ENCODE measurements around the gene TIGD7. TPM values are rescaled to one million over a fixed set of nuclear protein-coding genes. Genes with fewer than 3 reads are reported as not detected.

The TIGD7 gene
- total RNA-seq, 1 experiment from 2014 or later: 0.49 TPM

DNA sequence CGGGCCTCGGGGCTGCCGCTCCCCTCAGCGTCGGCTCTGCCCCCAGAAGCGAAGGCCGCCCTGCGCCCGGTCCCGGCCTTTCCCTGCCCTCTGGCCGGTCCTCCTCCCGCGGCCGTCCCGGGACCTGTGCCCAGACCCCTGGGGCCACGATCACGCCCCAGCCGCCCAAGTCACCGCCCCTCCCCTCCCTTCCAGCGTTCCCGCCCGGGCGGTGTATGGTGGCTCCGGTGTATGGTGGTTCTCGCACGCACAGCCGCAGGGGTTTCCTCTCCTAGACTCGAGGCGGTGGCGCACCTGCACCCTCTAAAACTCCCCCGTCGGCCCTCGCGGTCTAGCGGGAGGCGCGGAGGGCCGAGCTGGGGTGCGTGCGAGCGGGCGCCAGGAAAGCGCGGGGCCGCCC is 10.0 kb downstream of the TIGD7 start:
- CTCF ChIA-PET: no interaction called here

More for the DNA sequence above, 10.0 kb downstream of the TIGD7 start:
- Histone ChIP-seq H3K9ac (ENCODE audit: low read length) (no peak overlapping the region), H2AFZ (ENCODE audit: low read depth, low read length, poor library complexity, severe bottlenecking) (no peak overlapping the region), H3K9me2 (ENCODE audit: insufficient read depth) (no peaks in the 10 kb centered on the region), H3K4me3 (replicated peaks in 1 of 2; ENCODE audit: low read depth in 1 of 2, low read length in 2 of 2) (no peak overlapping the region), H3K9me3 (ENCODE audit: control insufficient read depth in 1 of 2, insufficient read depth in 1 of 2, low read depth in 1 of 2, low read length in 2 of 2) (peaks cover 12 to 24% of the 10 kb centered on the region in 2 experiments; a peak in 3 of 4 replicates), H4K20me1 (ENCODE audit: insufficient read depth) (no peaks in the 10 kb centered on the region), H3K27ac (ENCODE audit: low read depth, low read length) (no peak overlapping the region), H3K79me2 (ENCODE audit: insufficient read depth, low read length) (peaks cover 10% of the 10 kb centered on the region), H3K36me3 (ENCODE audit: control insufficient read depth in 1 of 2, insufficient read depth in 2 of 2, low read length in 2 of 2) (peaks cover 6 to 28% of the 10 kb centered on the region in 2 experiments), H3K4me2 (ENCODE audit: low read length) (no peak overlapping the region), H3K27me3 (ENCODE audit: insufficient read depth, low read length) (no peaks in the 10 kb centered on the region), H3K4me1 (ENCODE audit: control insufficient read depth in 1 of 2, insufficient read depth in 2 of 2, low read length in 2 of 2) (no peaks in the 10 kb centered on the region)
- no peak for DNase-seq (ENCODE audit: low read depth, low spot score)
- no peak for TF ChIP-seq EZH2phosphoT487 (IDR thresholded peaks at IDR 0.05; ENCODE audit: borderline replicate concordance)
- TF ChIP-seq, protein P1, sequence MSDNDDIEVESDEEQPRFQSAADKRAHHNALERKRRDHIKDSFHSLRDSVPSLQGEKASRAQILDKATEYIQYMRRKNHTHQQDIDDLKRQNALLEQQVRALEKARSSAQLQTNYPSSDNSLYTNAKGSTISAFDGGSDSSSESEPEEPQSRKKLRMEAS (IDR thresholded peaks at IDR 0.05): no peak
- TF ChIP-seq, protein P2, sequence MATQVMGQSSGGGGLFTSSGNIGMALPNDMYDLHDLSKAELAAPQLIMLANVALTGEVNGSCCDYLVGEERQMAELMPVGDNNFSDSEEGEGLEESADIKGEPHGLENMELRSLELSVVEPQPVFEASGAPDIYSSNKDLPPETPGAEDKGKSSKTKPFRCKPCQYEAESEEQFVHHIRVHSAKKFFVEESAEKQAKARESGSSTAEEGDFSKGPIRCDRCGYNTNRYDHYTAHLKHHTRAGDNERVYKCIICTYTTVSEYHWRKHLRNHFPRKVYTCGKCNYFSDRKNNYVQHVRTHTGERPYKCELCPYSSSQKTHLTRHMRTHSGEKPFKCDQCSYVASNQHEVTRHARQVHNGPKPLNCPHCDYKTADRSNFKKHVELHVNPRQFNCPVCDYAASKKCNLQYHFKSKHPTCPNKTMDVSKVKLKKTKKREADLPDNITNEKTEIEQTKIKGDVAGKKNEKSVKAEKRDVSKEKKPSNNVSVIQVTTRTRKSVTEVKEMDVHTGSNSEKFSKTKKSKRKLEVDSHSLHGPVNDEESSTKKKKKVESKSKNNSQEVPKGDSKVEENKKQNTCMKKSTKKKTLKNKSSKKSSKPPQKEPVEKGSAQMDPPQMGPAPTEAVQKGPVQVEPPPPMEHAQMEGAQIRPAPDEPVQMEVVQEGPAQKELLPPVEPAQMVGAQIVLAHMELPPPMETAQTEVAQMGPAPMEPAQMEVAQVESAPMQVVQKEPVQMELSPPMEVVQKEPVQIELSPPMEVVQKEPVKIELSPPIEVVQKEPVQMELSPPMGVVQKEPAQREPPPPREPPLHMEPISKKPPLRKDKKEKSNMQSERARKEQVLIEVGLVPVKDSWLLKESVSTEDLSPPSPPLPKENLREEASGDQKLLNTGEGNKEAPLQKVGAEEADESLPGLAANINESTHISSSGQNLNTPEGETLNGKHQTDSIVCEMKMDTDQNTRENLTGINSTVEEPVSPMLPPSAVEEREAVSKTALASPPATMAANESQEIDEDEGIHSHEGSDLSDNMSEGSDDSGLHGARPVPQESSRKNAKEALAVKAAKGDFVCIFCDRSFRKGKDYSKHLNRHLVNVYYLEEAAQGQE (IDR thresholded peaks at IDR 0.05; ENCODE audit: low read depth): no peak
- TF ChIP-seq POLR2AphosphoS5 (IDR thresholded peaks at IDR 0.05; ENCODE audit: low read depth, low read length): no peak
- no peak for TF ChIP-seq EZH2 (IDR thresholded peaks at IDR 0.05)
- intact Hi-C loops (cut with micrococcal nuclease): no loop called here
- POLR2A ChIA-PET: no interaction called here
- RAD21 ChIA-PET (ENCODE audit: low non-redundant PET in 1 of 2, low total read pairs in 2 of 2, uncharacterized antibody in 2 of 2, unreplicated experiment in 2 of 2): no interaction called here
- BruUV-seq (replicated peaks): no TSS peak
- ATAC-seq: no peak

Measured in HCT116 (cell line).